Measurements from ENCODE around the gene RBFOX1.

Gene RBFOX1

DNA sequence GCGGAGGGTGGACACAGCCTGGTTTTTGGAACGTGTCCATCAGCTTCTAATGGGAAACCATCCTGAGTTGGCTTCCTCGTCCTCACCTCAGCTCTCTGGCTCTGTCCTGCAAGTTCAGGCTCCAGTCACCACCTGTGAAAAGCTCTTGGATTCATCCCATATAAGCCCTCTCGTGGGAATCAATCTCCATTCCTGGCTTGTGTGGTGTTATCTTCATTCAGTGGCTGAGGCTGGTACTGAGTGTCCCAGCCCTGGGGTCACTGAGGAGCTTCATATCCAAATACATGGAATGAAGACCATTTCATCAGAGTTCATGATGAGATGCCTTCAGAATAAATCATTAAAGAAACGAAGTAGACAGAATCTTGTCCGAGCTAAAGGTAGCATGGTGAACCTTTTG lies 189.2 kb downstream of the RBFOX1 start:
- DNase-seq (ENCODE audit: low read depth in 2 of 2), result no peak

DNA sequence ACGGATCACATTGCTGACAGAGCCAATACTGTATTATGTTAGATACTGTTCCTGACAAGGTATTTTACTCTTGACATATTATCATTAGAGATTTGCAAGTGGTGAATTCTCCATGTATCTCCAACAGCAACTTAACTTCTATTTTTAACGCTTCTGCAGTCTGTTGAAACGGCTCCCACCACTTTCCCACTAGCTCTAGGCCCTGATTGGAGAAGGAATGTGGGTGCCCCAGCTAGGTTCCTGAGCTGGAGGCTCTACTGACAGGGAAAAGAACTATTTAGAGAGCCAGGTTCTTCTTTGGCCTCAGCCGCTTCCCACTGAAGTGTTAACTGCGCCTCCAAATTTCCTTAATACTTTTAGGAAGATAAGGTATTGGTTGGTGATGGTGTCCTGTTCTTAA lies 191.8 kb downstream of the RBFOX1 start:
- no peak for DNase-seq (ENCODE audit: low read depth in 2 of 2)

DNA sequence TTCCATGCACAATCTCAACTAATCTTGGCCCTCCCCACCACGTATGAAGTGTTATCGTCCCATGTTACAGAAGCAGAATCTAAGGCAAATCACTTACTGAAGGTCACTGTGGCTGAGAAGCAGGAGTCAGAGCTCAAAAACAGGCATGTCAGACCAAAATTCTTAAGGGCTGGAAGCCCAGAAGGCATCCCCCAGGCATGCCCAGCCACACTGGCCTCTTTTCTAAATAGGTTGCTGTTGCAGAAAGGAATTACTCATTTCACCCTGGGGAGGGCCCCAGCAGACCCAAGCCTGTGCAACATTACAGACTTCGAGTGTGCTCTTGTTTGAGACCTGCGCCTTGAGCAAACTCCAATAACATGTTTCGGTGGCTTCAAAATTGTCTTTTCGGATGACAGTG lies 194.1 kb downstream of the RBFOX1 start:
- no peak for DNase-seq (ENCODE audit: low read depth in 2 of 2)

DNA sequence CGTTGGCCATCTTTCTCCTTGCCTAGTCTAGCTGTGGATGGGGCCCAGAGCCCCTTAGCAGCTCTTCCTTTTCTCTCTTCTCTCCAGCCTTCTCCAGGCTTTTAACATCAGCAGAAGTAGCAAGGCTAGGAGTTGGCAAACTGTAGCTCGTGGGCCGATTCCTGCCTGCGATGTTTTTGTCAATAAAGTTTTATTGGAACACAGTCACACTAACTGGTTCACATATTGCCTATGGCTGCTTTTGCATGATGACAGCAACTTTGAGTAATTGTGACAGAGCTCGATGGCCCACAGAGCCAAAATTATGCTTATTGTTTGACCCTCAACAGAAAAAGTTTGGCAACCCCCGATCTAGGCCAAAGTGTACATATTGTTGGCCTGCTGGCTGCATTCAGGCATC lies 199.9 kb downstream of the RBFOX1 start:
- DNase-seq (ENCODE audit: low read depth in 2 of 2), result no peak

DNA sequence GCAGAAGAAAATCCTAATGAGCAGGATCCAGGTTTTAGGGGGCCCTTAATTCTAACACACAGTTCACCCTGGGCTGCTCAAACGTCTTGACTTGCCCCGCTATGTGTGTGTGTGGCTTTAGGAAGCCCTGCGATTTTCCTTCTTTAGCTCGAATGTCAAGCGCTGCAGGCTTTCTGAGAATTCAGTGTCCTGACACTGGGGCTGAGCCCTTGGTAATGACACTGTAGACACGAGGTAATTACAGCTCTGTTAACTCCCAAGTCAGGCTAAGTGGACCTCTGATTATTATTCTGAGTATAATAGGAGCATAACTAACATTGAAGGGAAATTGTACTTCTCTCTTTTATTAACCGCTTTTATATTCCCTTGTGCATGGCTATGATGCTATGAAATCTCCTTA lies 202.1 kb downstream of the RBFOX1 start:
- DNase-seq (ENCODE audit: low read depth in 2 of 2), result no peak

DNA sequence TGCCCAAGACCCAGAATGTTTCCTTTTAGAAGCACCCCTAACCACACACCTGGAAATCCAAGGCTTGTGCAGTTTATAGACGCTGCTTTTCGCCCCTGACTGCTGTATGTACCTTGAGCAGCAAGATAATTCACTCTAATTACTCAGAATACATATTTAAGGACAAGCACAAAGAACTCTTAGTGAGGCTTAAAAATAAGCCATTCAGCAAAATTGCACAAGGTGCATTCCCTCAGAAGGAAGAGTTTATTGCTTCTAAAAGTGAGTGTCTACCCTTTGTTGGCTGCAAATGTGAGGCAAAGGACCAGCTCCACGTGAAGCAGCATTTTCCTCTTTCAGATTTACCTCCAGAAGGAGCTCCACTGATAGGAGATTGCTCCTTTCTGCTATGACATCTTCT lies 208.4 kb downstream of the RBFOX1 start:
- no peak for DNase-seq (ENCODE audit: low read depth in 2 of 2)

DNA sequence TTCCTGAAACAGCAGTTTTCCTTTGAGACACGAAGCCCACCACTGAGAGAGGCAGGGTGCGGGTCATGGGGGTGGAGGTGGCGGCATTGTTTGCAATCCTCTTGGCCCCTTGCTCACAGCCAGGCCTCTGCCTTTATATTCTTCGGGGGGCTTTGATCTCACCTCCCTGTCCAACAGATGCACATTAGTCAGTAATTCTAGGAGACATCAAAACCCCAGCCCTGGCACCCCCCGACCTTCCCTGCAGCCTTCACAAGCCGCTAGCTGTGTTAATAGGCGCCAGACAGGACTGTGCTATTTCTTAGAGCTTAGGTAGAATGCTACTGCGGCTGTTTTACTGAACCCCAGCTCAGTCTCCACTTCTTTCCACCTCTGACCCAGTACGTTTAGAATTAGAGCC lies 212.6 kb downstream of the RBFOX1 start:
- DNase-seq (ENCODE audit: low read depth in 2 of 2), result no peak

DNA sequence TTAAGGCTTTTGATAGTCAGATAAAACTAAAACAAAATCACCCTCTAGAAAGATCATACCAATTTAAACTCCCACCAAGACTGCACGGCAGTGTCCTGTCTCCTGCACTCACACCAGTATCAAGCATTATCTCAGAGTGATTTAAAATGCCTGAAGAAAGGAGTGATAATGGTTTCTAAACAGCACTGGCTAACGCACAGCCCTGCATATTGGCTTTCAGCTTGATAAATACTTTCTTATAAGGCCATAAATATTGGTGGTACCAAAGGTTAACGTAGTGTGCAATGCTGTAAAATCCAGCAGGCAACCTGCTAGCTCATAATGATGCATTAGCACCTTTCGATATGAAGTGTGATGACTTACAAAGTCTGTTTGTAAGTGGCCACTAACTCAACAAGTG lies 214.3 kb downstream of the RBFOX1 start:
- no peak for DNase-seq (ENCODE audit: low read depth in 2 of 2)

DNA sequence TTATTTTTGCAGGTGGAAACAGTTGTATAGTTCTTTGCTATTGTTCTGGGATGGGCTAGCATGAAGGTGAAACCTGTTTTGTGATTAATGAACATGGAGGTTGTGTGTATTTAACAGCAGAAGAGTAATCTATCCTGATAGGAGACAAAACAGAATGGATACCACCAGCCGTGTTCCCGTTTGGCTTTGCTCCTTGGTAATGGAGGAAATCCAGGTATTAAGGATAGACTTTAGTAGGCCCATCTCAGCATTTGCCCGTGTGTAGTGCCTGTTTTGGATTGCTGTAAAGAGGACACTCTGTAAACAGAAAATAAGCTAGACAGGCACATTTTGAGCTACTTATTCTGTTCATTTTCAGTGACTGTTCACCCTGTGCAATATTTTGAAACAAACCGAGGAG lies 215.1 kb downstream of the RBFOX1 start:
- DNase-seq (ENCODE audit: low read depth in 2 of 2), result no peak

DNA sequence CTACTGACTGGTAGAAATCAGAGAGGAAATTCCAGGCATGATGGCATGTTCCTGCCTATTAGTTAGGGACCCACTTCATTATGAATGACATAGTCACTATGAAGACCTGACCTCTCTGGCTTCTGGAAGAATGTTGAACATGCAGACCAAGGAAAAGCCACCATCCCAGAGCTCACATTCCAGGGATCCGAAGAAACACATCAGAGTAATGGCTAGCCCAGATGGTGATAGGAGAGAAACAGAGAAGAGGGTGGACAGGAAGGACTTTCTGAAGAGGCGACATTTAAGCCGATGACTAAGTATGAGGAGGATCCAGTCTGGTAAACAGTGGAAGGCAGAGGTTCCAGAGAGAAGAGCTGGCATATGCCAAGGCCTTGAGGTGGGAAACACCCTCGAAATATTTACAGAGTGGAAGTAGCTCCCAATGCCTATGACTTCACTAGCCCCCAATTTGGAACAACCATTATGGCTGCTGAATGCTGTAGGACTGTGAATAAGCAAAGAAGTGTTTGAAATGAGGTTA lies 216.2 kb downstream of the RBFOX1 start:
- DNase-seq (ENCODE audit: low read depth in 2 of 2), result no peak

DNA sequence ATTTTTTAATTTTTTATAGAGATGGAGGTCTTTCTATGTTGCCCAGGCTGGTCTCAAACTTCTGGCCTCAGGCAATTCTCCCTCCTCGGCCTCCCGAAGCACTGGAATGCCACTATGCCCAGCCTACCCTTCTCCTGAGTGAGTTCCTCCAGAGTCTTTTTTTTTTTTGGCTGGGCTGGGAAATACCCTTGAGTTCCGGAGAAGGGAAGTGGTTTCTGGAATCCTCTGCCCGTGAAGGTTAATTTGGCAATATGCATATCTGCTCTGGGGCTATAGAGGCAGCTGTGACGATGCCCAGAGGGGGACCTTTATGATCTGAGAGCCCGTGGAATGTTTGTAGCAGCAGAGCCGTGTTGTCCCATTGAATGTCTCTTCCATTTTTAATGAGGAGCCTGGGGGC lies 217.5 kb downstream of the RBFOX1 start:
- DNase-seq (ENCODE audit: low read depth in 2 of 2), result no peak

DNA sequence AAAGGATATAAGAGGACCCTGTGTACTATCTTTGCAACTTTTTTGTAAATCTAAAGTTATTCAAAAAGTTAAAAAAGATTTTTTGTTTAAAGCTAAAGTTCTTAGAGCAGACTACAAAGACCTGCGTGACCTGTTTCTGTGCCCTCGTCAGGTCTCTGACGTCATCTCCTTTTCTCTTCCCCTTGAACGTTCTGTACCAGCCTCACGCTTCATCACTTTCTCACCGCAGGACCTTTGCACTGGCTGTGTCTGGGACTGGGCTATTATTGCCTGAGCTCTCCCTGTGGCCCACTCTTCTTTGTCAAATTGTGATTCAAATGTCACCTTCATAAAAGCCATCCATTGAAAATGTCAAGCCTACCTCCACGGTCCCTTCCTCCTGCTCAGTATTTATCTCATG lies 222.8 kb downstream of the RBFOX1 start:
- no peak for DNase-seq (ENCODE audit: low read depth in 2 of 2)

DNA sequence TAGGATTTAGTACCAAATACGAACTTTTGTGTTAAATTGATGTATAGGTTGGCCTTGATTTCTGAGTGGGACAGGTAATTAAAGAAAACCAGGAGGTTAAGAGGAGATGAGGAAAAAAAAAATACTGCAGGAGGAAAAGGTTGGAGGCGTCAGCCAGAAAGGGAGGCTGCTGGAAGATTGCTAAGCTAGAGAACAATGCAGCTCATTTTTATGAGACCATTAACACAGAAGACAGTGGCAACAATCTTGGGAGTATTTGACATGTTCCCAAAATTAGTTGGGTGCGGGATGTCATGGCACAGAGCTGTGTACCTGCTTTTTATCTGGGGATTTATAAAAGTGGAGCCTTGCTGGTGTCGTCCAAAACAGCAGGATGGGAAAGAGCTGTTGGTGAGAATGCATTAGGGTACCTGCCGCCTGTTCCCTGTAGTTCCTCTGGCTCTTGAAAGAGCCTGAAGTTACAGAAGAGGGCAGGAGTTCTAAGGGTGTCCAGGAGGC lies 229.3 kb downstream of the RBFOX1 start:
- DNase-seq (ENCODE audit: low read depth in 2 of 2), result no peak

DNA sequence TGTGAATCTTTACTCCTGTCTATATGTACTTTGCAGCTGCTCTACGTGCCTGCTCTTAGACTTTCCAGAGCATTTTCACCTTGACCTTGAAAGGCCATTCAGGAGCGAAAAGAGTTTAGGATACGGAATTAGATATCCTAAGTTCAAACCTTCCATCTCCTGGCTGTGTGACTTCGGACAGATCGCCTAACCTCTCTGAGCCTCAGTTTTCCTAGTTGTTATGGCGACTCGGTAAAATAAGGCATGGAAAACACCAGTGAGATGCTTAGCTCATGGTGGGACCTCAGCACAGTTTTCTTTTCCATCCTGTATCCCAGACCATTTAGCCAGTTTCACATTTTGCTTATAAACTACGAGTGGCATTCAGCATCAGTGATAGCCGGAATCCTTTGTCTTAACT lies 233.7 kb downstream of the RBFOX1 start:
- DNase-seq (ENCODE audit: low read depth in 2 of 2), result no peak

DNA sequence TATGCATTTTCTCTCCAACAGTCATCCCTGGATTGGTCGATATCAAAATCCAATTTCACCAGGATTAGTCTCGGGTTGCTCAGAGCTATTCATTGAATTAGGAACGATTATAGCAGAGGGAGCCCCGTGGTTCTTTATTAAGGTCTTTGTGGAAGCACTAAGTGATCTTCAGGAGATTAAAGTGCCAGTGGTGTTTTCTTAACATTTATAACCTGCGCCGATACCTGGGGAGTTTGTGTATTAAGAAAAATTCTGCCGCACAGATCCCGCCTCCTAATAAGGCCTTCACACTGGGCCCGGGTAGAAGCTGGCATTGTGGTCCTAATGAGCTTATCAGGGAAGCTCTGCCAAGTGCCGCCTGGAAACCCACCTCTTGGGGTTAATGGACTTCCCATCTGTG lies 238.7 kb downstream of the RBFOX1 start:
- no peak for DNase-seq (ENCODE audit: low read depth in 2 of 2)

DNA sequence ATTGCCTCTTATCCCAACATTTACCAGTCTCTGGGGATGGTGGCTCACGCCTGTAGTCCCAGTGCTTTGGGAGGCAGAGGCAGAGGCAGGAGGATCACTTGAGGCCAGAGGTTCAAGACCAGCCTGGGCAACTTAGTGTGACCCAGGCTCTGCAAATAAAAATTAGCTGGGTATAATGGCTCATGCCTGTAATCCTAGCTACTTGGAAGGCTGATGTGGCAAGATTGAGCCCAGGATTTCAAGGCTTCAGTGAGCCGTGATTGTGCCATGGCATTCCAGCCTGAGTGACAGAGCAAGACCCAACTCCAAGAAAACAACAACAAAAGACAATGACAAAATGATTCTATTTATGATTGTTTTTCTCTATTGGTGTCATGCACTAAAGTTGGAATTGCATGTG lies 244.9 kb downstream of the RBFOX1 start:
- DNase-seq (ENCODE audit: low read depth in 2 of 2), result no peak

DNA sequence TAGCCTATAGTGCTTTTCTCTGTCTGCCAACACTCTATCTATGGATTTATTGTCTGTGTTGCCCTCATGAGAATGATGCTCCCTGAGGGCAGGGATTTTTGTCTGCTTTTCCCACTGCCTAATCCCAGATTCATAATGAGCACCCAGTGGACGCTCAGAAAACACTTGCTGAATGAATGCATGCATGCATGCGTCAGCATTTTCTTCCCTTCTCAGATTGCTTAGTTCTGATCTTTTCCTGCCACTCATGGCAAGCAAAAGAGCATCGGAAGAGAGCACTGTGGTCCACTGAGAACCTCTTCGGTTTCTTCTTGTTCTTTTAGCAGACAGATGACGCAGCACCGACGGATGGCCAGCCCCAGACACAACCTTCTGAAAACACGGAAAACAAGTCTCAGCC lies 246.8 kb downstream of the RBFOX1 start:
- DNase-seq (ENCODE audit: low read depth in 2 of 2), result no peak

DNA sequence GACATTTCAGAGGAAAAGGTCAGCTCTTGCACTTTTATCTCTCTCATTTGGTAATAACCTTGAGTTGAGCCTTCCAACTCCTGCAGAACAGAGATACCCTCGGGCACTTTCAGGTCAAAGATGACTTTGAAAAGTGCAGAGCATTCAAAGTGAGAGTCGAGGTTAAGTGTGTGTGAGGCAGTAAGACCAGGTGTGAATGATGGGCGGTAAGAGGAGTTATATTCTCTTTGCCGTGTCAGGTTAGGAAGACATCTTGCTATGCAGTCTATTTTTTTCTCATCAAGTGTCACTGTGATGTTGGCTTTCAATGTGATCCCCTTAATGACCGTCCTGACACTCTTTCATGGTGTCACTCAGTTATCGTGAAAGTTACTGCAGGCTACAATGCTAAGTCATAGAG lies 248.5 kb downstream of the RBFOX1 start:
- no peak for DNase-seq (ENCODE audit: low read depth in 2 of 2)

DNA sequence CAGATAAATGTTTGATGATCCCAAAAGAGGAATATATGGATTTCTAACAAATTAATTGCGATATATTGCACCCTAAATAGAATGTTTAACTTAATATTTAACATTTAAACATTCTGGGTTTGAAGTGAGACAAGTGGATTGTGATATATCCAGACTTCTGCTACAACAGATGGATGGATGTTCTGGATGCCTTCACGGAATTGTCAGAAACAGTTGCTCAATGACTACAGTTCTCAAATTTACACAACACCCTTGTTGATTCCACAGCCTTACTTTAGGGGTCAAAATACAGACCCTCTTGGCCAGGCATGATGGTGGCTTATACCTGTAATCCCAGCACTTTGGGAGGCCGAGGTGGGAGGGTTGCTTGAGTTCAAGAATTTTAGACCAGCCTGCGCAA lies 250.8 kb downstream of the RBFOX1 start:
- no peak for DNase-seq (ENCODE audit: low read depth in 2 of 2)

DNA sequence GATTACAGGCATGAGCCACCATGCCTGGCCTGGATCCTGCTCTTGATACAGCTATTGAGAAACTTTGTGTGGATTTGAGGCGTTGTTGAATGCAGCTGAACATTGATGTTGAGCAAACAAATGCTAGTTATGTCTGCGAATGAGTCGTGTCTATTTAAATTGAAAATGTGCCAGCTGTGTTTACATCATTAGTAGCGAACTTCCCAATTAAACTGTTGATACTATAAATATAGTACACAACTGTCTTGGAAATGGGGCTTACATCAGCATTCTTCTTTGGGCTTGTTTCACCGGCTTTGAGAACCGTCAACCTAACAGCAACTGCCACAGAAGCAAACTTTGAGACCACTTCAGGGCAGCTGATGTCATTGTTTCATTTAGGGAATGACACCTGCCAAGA lies 251.9 kb downstream of the RBFOX1 start:
- DNase-seq (ENCODE audit: low read depth in 2 of 2), result no peak

DNA sequence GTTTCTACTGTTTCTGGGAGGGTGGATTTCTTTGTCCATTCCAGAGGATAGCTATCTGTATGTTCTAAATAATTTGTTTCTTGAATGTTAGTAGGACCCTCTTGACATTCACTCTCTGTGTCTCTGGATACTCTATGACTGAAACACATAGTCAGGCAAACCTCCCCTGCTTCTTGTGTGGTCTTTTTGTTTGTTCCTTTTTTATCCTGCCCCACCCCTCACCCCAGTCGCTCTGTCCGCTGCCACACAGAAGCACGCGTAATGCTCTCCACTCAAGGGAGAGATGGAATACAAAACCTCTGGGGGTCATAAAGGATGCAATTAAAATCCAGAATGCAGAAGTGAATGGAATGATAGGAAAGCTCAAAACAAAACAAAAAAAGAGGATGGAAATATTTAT lies 253.1 kb downstream of the RBFOX1 start:
- DNase-seq (ENCODE audit: low read depth in 2 of 2), result no peak

DNA sequence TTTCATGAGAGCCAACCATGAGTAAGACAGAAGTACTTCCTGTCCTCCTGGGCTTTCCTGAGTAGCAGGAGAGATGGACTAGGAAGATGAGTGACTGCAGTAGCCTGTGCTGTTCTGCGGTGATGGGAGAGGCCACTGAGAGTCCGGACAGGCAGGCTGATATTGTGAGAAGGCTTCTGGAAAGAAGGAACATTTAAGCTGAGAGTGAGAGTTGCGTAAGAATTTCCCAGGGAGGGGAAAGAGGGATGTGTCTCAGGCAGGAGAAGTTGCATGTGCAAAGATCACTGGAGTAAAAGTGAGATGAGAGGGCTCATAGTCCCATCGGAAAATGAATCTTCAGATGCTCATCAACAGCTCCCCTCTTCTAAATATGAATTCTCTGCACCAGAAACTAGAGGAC lies 258.3 kb downstream of the RBFOX1 start:
- DNase-seq (ENCODE audit: low read depth in 2 of 2), result no peak

DNA sequence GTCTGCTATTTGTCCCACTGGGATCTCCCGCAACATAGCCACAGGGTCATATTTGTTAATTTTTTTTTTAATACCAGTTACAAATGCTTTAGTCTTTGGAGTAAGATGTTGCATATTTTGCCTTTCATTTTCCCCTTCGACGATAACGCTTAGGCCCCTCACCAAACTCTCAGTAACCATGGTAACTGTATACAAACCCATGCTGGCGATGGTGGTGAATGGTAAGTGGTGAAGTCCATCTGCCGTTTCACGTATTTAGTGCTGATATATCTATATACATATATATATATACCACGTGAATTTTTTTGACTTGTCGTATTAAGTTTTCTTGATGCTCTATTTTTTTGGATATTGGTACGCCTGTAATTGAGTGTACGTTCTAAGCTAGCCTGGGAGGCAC lies 263.7 kb downstream of the RBFOX1 start:
- DNase-seq (ENCODE audit: low read depth in 2 of 2), result no peak

DNA sequence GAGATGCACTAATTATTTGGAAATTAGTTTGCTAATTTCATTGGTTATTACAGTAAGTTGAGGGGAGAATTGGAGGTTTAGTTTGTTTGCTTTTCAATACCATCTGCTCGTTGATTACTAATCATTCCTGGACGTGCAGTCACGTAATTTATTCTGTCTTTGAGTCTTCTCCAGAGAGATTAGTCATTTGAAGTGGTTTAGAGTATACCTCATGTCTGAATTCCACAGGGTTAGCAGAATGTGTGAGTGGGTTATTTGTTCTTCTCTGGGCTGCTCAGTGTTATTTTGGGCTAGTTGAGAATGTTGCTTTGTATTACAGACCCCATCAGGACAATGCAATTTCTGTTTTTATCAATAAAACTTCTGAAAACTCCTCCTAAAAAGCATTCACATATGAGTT lies 265.0 kb downstream of the RBFOX1 start:
- no peak for DNase-seq (ENCODE audit: low read depth in 2 of 2)

DNA sequence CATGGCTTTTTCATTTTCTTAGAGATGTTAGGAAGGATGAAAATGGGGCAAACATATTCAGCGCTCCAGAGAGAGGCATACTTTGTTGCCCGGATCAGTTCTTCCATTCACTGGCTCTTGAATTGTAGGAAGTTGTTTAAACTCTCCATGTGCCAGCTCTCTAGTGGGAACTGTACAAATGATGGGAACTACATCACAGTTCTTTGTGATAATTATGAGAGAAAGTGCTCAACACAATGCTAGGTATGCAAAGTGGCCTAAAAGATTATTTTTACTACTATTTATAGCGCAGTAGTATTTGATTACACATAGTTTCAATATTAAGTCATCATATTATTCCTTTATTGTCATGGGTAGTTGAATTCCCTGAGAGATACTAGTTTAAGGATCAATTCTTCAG lies 268.5 kb downstream of the RBFOX1 start:
- no peak for DNase-seq (ENCODE audit: low read depth in 2 of 2)

All from activated CD4-positive, alpha-beta T cell treated with anti-CD3 and anti-CD28 coated beads for 24 hours (primary cell).